ENCODE data around the gene MRPL11.

Gene MRPL11

DNA sequence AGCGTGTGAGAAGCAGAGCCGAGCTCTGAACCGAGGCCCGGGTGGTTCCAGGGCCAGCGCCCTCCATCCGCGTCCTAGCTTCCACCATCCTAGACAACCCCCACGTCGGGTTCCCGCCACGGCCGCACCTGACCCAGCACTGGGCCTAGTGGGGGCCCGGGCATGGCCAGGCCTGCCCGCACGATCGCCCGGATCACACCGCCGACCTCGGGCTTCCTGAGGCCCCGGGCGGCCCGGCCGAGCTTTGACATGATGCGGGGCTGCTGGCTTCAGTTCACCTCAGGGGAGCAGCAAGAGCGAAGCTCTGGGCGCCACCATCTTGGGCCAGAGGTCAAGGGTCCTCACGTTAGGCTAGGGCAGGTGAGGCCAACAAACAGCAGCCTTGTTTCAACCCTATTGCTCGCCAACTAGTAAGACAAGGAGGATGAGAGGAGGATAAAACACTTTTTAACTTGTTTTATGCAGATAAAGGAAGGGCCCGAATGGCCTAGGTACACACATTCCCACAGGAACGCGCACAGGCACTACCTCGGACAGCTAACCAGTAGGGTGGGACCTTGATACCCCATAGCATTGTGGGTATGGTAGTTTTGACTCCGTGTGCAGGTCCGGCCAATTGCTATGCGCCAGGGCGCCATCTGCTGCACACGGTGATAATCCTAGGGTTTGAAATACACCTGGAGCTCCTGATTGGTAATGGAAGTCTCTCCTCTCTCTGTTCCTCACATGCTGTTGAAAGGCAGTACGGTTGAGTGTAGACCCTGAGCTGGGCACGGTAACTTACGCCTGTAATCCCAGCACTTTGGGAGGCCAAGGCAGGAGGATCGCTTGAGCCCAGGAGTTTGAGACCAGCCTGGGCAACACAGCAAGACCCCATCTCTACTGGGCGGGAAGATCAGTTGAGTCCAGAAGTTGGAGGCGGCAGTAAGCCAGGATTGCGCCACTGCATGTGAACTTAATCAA lies at the start of gene MRPL11:
Gene MRPL11, minus strand, starts transcription at position 345 of the 963 bp plus-strand sequence. Its CDS starts 94 bp downstream, at position 251.
- DNase-seq (ENCODE audit: low read depth in 2 of 2, low spot score in 1 of 2): peak; percentile 52 to 71

DNA sequence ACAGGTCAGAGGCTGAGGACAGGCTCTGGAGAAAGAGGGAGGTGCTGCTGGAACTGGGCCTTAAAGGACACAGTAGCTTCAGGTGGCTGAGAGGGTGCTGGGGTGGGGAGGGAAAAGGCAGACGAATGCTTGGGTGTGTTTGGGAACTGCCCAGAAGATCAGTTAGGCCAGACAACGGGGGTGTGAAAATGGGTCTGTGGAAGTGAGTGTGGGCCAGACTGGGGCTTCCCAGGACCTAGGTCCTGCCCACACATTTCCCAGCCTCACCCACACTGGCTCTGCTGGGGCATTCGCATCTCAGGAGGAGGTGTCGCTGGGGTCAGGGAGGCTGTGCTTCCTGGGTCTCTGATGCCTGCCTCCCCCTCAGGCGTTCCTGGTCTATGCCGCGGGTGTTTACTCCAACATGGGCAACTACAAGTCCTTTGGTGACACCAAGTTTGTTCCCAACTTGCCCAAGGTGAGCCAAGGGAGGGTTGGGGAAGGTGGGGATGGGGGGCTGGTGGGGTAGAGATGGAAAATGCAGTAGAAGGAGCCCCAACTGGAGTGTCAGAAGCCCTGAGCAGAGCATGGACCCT lies 46.2 kb upstream of the MRPL11 start:
- DNase-seq (ENCODE audit: low read depth in 2 of 2, low spot score in 1 of 2): no peak

DNA sequence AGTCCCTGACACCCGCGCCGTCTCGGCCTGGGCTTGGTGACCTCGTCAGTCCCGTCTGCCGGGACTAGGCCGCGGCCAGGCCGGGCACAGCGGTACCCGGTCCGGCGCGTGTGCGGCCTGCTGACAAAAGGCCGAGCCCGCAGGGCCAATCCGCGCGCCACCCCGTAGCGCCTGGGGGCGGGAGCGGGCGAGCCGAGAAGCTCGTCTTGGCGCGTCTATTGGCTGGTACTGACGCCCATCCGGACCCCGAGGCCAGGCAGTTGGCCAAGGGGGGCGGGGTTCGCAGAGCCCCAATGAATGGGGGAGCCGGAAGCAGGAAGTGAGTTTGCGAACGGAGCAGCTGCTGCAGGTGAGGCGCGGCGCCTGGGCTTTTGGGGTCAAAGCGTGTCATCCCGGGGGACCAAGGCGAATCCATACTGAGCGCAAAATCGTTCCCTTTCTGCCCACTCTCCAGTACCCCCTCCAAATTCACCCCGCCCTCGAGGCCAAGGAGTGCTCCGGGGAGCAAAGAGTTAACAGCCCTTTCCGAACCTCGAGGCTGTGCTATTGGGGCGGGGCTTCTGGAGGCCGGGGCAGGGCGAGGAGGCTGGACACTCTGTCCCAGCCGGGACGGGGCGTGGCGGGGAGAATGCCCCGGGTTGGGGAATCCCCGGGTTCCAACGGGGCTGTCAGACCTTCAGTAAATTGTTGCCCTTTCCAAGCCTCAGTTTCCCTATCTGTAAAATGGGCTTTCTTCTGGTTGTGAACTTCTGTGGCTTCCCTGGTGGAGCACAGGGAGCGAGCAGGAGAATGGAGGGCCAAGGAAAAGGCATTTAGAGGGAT lies 41.7 kb upstream of the MRPL11 start, which contains the start of gene DPP3:
Gene DPP3, plus strand, starts transcription at position 318 of the 822 bp plus-strand sequence. CDS start 1,767 bp downstream, outside the sequence.
- peak; percentile 87 to 90 for DNase-seq (ENCODE audit: low read depth in 2 of 2, low spot score in 1 of 2)

GRCh38 chr11:66479394-66480116 lies 40.9 kb upstream of the MRPL11 start:
- no peak for DNase-seq (ENCODE audit: low read depth in 2 of 2, low spot score in 1 of 2)

DNA sequence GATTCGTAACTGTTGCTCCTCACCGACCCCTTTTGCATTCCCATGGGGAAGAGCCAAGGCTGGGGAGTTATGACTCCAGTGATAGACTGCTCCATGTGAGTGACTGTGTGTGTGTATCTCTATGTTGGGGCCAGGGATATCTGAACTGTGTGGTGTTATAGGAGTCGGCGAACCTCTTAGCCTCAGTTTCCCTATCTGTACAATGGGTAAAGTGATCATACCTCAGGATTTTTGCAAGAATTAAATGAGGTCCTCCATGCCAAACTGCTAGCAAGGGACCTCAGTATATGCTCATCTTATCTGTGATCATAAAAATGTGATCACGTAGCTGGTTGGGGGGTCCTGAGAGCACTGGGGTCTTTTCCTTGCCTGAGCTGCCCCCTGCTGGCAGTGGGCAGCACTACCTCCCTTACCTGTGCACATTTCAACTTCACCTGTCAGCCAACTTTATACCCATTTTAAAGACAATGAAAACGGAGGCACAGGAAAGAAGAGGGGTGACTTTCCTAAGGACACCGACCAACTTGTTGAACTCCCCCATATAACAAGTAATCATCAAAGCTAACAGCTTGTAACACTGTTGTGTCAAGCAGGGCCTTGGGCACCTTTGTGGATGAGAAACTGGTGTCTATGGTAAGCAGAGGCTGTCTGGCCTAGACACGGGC lies 40.2 kb upstream of the MRPL11 start:
- DNase-seq (ENCODE audit: low read depth in 2 of 2, low spot score in 1 of 2): no peak

GRCh38 chr11:66477263-66478201 lies 38.9 kb upstream of the MRPL11 start:
- no peak for DNase-seq (ENCODE audit: low read depth in 2 of 2, low spot score in 1 of 2)

DNA sequence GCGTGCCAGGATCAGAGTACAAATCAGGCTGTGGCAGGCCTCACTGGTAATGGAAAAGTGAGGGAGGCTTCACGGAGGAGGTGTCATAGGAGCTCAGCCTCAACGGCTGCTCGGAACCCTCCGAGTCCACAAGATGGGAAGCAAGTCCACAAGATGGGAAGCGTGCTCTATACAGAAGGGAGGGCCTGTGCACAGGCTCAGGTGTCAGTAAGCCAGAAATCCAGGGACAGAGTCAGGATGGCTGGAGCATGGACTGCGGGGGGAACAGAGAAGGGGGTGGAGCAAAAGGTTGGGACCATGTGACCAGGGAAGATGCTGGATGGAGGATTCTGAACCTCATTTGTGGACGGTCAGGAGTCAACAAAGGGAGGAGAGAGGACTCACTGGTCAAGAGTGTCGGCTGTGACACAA lies 38.2 kb upstream of the MRPL11 start:
- no peak for DNase-seq (ENCODE audit: low read depth in 2 of 2, low spot score in 1 of 2)

- no peak for DNase-seq (ENCODE audit: low read depth in 2 of 2, low spot score in 1 of 2)
Measured at GRCh38 chr11:66476173-66476840, 37.7 kb upstream of the MRPL11 start.

DNA sequence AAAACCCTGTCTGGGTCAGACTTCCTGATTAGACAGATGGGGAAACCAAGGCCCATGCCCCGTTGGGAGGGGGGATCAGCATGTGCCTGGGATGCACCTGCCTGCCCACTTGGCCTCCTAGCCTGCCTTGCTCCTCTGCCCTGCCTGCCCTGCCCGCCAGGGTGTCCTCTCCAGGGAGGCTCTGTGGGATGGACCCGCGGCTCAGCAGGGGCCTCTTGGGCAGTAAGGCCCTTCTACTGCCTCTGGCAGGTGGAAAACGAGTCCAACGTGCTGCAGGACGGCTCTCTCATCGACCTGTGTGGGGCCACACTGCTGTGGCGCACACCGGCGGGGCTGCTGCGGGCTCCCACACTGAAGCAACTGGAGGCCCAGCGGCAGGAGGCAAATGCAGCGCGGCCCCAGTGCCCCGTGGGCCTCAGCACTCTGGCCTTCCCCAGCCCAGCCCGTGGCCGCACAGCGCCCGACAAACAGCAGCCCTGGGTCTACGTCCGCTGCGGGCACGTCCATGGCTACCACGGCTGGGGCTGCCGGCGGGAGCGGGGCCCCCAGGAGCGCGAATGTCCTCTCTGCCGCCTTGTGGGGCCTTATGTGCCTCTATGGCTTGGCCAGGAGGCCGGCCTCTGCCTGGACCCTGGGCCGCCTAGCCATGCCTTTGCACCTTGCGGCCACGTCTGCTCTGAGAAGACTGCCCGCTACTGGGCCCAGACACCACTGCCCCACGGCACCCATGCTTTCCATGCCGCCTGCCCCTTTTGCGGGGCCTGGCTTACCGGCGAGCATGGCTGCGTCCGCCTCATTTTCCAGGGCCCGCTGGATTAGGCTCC lies 36.9 kb upstream of the MRPL11 start:
- no peak for DNase-seq (ENCODE audit: low read depth in 2 of 2, low spot score in 1 of 2)

DNA sequence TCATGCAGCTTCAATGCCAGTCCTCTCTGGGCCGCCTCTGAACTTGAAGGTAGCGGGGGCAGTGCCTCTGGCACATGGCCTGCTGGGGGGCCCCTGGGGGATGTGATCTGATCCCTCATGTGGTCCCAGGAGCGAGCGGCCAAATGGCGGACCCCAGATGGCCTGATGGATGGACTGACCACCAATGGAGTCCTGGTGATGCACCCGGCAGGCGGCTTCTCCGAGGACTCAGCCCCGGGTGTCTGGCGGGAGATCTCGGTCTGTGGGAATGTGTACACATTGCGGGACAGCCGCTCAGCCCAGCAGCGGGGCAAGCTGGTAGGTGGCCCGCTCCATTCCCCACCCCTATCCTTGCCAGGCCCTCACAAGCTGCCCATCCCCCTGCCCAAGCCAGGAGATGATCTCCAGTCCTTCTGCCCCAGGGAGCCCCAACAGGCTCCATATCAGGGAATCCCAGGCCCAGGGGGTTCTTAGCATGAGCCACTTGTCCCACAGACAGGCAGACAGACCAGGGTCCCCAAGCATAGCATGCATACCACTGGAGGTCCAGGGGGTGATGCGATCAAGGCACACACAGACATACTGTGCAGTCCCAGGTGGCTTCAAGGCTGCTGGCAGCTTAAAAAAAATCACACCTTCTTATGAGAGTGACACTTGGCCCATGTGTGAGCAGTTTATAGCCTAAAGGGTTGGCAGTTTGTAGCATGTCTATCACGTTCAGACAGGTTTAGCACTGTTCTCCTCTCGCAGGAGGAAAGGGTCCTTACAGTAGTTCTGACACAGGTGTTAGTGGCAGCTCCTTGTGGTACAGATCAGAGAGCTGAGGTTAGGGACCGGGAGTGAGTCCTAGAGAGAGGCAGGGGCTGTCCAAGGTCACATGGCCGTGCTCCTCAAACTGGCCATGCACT lies 35.2 kb upstream of the MRPL11 start:
- DNase-seq (ENCODE audit: low read depth in 2 of 2, low spot score in 1 of 2): no peak

DNA sequence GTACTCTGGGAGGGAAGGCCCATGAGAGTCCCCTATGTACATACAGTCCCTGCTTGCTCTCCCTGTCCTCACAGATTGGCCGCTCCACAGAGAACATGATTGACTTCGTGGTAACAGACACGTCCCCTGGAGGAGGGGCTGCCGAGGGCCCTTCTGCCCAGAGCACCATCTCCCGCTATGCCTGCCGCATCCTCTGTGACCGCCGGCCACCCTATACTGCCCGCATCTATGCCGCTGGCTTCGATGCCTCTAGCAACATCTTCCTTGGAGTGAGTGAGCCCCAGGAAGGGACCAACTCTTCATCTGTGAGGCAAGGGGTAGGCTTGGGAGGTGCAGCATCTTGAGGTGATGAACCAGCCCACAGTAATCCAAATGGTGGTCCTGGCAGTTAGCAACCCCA lies 34.5 kb upstream of the MRPL11 start:
- DNase-seq (ENCODE audit: low read depth in 2 of 2, low spot score in 1 of 2): no peak

- DNase-seq (ENCODE audit: low read depth in 2 of 2, low spot score in 1 of 2): no peak
Measured at GRCh38 chr11:66472054-66472453, 33.4 kb upstream of the MRPL11 start.

DNA sequence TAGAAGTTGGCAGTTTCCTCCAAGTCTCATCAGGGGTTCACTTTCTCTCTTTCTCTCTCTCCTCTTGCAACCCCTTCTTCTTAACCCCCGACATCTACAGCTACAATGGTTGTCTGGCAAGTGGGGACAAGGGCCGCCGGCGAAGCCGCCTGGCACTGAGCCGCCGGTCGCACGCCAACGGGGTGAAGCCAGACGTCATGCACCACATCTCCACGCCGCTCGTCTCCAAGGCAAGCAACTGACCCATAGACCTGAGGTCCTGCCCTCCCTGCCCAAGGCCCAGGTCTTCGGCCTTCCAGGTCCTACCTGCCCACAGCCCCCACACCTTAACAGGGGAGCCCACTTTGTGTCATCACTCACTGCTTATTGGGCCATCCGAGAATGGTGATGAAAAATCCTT lies 32.5 kb upstream of the MRPL11 start:
- DNase-seq (ENCODE audit: low read depth in 2 of 2, low spot score in 1 of 2): no peak

DNA sequence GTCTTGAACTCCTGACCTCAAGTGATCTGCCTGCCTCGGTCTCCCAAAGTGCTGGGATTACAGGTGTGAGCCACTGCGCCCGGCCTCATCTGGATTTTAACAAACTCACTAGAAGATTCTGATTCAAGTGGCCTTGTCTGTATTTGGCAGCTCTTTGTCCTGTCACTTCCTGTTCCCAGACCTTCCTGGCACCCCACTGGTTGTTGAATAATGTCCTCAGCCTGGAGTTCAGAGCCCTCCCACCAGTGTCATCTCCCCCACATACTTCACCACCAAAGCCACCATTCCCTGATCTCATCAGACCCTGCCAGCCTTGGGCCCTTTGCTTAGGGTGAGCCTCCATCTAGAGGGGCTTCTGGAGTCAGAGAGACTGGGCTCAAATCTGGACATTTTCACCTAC lies 31.4 kb upstream of the MRPL11 start:
- no peak for DNase-seq (ENCODE audit: low read depth in 2 of 2, low spot score in 1 of 2)

- DNase-seq (ENCODE audit: low read depth in 2 of 2, low spot score in 1 of 2): no peak
Measured at GRCh38 chr11:66469441-66469840, 30.8 kb upstream of the MRPL11 start.

GRCh38 chr11:66468691-66469090 lies 30.0 kb upstream of the MRPL11 start:
- no peak for DNase-seq (ENCODE audit: low read depth in 2 of 2, low spot score in 1 of 2)

GRCh38 chr11:66467756-66468155 lies 29.1 kb upstream of the MRPL11 start:
- DNase-seq (ENCODE audit: low read depth in 2 of 2, low spot score in 1 of 2): no peak
